H7 (cell line): ENCODE measurements around the gene DAZAP2. TPM values are rescaled to one million over a fixed set of nuclear protein-coding genes. Genes with fewer than 3 reads are reported as not detected.
A peak's percentile ranks its signal among the peaks of the same experiment; 100 is the strongest.
"Not testable (repeated sequence)": the region's sequence is repeated elsewhere in the genome, so short reads cannot be mapped to it uniquely, and the experiment has no call there.

Experiments
- DNase-seq: peaks from one replicate; pipeline ENCODE4 v3.0.0; 2012
- H3K27me3 ChIP-seq: 2 replicates; pipeline ENCODE4 v1.6.0; 2011; ENCODE audit warnings: mild to moderate bottlenecking, low read length; ENCODE audit not compliant: control insufficient read depth, insufficient read depth
- H3K36me3 ChIP-seq: replicated peaks from 2 replicates; pipeline ENCODE4 v1.5.1; 2011; ENCODE audit warnings: low read length; ENCODE audit not compliant: control insufficient read depth, insufficient read depth
- H3K4me3 ChIP-seq: 2 replicates; pipeline ENCODE4 v1.5.1; 2011; ENCODE audit warnings: low read depth, mild to moderate bottlenecking, control low read depth, low read length, moderate library complexity; ENCODE audit not compliant: insufficient read depth
- total RNA-seq: library from RNA; depleted of rRNA; stranded (reverse); fragments of >200 nt; shearing (Covaris generic); gene quantifications from 2 replicates; pipeline ENCODE4 v1.2.3, GENCODE V29; 2014

The DAZAP2 gene
- total RNA-seq, 1 experiment from 2014 or later = 47.1 TPM

GRCh38 chr12:51225771-51226170, 12.9 kb upstream of the DAZAP2 start:
- Histone ChIP-seq H3K27me3 (no peaks in the 10 kb centered on the region), H3K4me3 (no peak overlapping the region), H3K36me3 (no peaks in the 10 kb centered on the region)
- no peak for DNase-seq

- not testable (repeated sequence) for H3K36me3 ChIP-seq, DNase-seq, H3K4me3 ChIP-seq, H3K27me3 ChIP-seq
These were observed 11.5 kb upstream of the DAZAP2 start for GRCh38 chr12:51227112-51227511.

- DNase-seq = no peak
- Histone ChIP-seq H3K36me3 (no peaks in the 10 kb centered on the region), H3K4me3 (no peak overlapping the region), H3K27me3 (no peaks in the 10 kb centered on the region)
These were observed 10.7 kb upstream of the DAZAP2 start for GRCh38 chr12:51227962-51228361.

GRCh38 chr12:51229116-51229809, 9.4 kb upstream of the DAZAP2 start:
- no peaks in the 10 kb centered on the region for H3K27me3 ChIP-seq
- H3K4me3 ChIP-seq = no peak overlapping the region
- no peak for DNase-seq
- H3K36me3 ChIP-seq = no peaks in the 10 kb centered on the region

- no peak for DNase-seq
- H3K4me3 ChIP-seq = no peak overlapping the region
- H3K27me3 ChIP-seq = no peaks in the 10 kb centered on the region
- H3K36me3 ChIP-seq = no peaks in the 10 kb centered on the region
These were observed 6.0 kb upstream of the DAZAP2 start for GRCh38 chr12:51232642-51233041.

GRCh38 chr12:51234530-51234929, 4.1 kb upstream of the DAZAP2 start:
- Histone ChIP-seq H3K27me3 (no peaks in the 10 kb centered on the region), H3K4me3 (no peak overlapping the region), H3K36me3 (no peaks in the 10 kb centered on the region)
- DNase-seq = no peak

GRCh38 chr12:51238037-51238509, 553 bp upstream of the DAZAP2 start:
- Histone ChIP-seq H3K4me3 (peak overlapping the region; percentile 100), H3K36me3 (peaks cover 14% of the 10 kb centered on the region), H3K27me3 (no peaks in the 10 kb centered on the region)
- DNase-seq = no peak

- Histone ChIP-seq H3K27me3 (no peaks in the 10 kb centered on the region), H3K36me3 (peaks cover 14% of the 10 kb centered on the region), H3K4me3 (no peak overlapping the region)
- DNase-seq = no peak
These were observed 2.3 kb downstream of the DAZAP2 start for GRCh38 chr12:51240971-51241370.

- no peaks in the 10 kb centered on the region for H3K27me3 ChIP-seq
- DNase-seq = no peak
- H3K4me3 ChIP-seq = no peak overlapping the region
- peaks cover 16% of the 10 kb centered on the region for H3K36me3 ChIP-seq
These were observed 3.5 kb downstream of the DAZAP2 start for GRCh38 chr12:51242120-51242519.

GRCh38 chr12:51242876-51243275, 4.2 kb downstream of the DAZAP2 start:
- H3K36me3 ChIP-seq = peaks cover 16% of the 10 kb centered on the region

GRCh38 chr12:51244269-51244668, 5.6 kb downstream of the DAZAP2 start:
- Histone ChIP-seq H3K4me3 (no peak overlapping the region), H3K27me3 (no peaks in the 10 kb centered on the region), H3K36me3 (peaks cover 16% of the 10 kb centered on the region)
- no peak for DNase-seq

More at GRCh38 chr12:51242876-51243275, 4.2 kb downstream of the DAZAP2 start:
- no peak for DNase-seq
- Histone ChIP-seq H3K4me3 (no peak overlapping the region), H3K27me3 (no peaks in the 10 kb centered on the region)

- Histone ChIP-seq H3K36me3 (peaks cover 11% of the 10 kb centered on the region), H3K27me3 (no peaks in the 10 kb centered on the region), H3K4me3 (no peak overlapping the region)
- no peak for DNase-seq
These were observed 7.0 kb downstream of the DAZAP2 start for GRCh38 chr12:51245476-51246253.

GRCh38 chr12:51246254-51246853, 7.7 kb downstream of the DAZAP2 start:
- Histone ChIP-seq H3K4me3 (no peak overlapping the region), H3K27me3 (no peaks in the 10 kb centered on the region), H3K36me3 (peaks cover 6% of the 10 kb centered on the region)
- no peak for DNase-seq

GRCh38 chr12:51247523-51248206, 9.0 kb downstream of the DAZAP2 start:
- H3K27me3 ChIP-seq = no peaks in the 10 kb centered on the region
- H3K36me3 ChIP-seq = peaks cover 2% of the 10 kb centered on the region; the same call in 1 of the 2 replicates
- peak; percentile 51 for DNase-seq
- no peak overlapping the region for H3K4me3 ChIP-seq
